Measurements from ENCODE around the gene DLGAP4.

Gene DLGAP4

GRCh38 chr20:36341331-36342020 lies 35.3 kb downstream of the DLGAP4 start (continued):
- no peak for TF ChIP-seq ZC3H10 (CRISPR knock-in tag; IDR thresholded peaks at IDR 0.05)
- TF ChIP-seq ZFP3 (CRISPR knock-in tag; IDR thresholded peaks at IDR 0.05), result no peak
- no peak for TF ChIP-seq RARB (CRISPR knock-in tag; IDR thresholded peaks at IDR 0.05)
- TF ChIP-seq TCF4 (CRISPR knock-in tag; IDR thresholded peaks at IDR 0.05; ENCODE audit: borderline replicate concordance), result no peak
- TF ChIP-seq OSR1 (CRISPR knock-in tag; IDR thresholded peaks at IDR 0.05), result no peak
- no peak for TF ChIP-seq ZNF565 (CRISPR knock-in tag; conservative IDR thresholded peaks at IDR 0.05; ENCODE audit: low read depth)

GRCh38 chr20:36342331-36343120 lies 36.4 kb downstream of the DLGAP4 start:
- no peak for TF ChIP-seq TCF4 (CRISPR knock-in tag; IDR thresholded peaks at IDR 0.05; ENCODE audit: borderline replicate concordance)
- TF ChIP-seq ZFP30 (CRISPR knock-in tag; IDR thresholded peaks at IDR 0.05), result no peak
- no peak for TF ChIP-seq POU6F1 (CRISPR knock-in tag; IDR thresholded peaks at IDR 0.05; ENCODE audit: borderline replicate concordance, low read depth)
- no peak for TF ChIP-seq TOX (CRISPR knock-in tag; IDR thresholded peaks at IDR 0.05; ENCODE audit: borderline replicate concordance)
- no peak for TF ChIP-seq SNAI2 (CRISPR knock-in tag; IDR thresholded peaks at IDR 0.05)
- no peak for TF ChIP-seq ZFP3 (CRISPR knock-in tag; IDR thresholded peaks at IDR 0.05)
- TF ChIP-seq GLIS3 (CRISPR knock-in tag; IDR thresholded peaks at IDR 0.05), result no peak
- TF ChIP-seq CSRNP3 (CRISPR knock-in tag; IDR thresholded peaks at IDR 0.05), result no peak
- TF ChIP-seq ZNF8 (CRISPR knock-in tag; IDR thresholded peaks at IDR 0.05), result no peak
- TF ChIP-seq ZNF565 (CRISPR knock-in tag; conservative IDR thresholded peaks at IDR 0.05; ENCODE audit: low read depth), result no peak
- TF ChIP-seq OSR1 (CRISPR knock-in tag; IDR thresholded peaks at IDR 0.05), result no peak
- no peak for TF ChIP-seq ZNF70 (CRISPR knock-in tag; IDR thresholded peaks at IDR 0.05)
- TF ChIP-seq TSHZ2 (CRISPR knock-in tag; IDR thresholded peaks at IDR 0.05), result no peak
- no peak for TF ChIP-seq RARB (CRISPR knock-in tag; IDR thresholded peaks at IDR 0.05)
- ATAC-seq, result no peak

GRCh38 chr20:36343641-36344040 lies 37.5 kb downstream of the DLGAP4 start:
- ATAC-seq, result no peak
- TF ChIP-seq ZNF565 (CRISPR knock-in tag; conservative IDR thresholded peaks at IDR 0.05; ENCODE audit: low read depth) (no peak), CSRNP3 (CRISPR knock-in tag; IDR thresholded peaks at IDR 0.05) (no peak), TSHZ2 (CRISPR knock-in tag; IDR thresholded peaks at IDR 0.05) (no peak), TCF4 (CRISPR knock-in tag; IDR thresholded peaks at IDR 0.05; ENCODE audit: borderline replicate concordance) (no peak), PPARA (CRISPR knock-in tag; IDR thresholded peaks at IDR 0.05; ENCODE audit: borderline replicate concordance) (no peak), BACH2 (CRISPR knock-in tag; IDR thresholded peaks at IDR 0.05; ENCODE audit: borderline replicate concordance) (no peak), OSR1 (CRISPR knock-in tag; IDR thresholded peaks at IDR 0.05) (no peak), POU6F1 (CRISPR knock-in tag; IDR thresholded peaks at IDR 0.05; ENCODE audit: borderline replicate concordance, low read depth) (no peak), ARNTL (CRISPR knock-in tag; IDR thresholded peaks at IDR 0.05; ENCODE audit: borderline replicate concordance, low read depth) (no peak), ISL1 (CRISPR knock-in tag; IDR thresholded peaks at IDR 0.05) (no peak), CREB5 (CRISPR knock-in tag; IDR thresholded peaks at IDR 0.05; ENCODE audit: low read depth) (no peak), ZFP3 (CRISPR knock-in tag; IDR thresholded peaks at IDR 0.05) (no peak), ZC3H10 (CRISPR knock-in tag; IDR thresholded peaks at IDR 0.05) (no peak), SNAI2 (CRISPR knock-in tag; IDR thresholded peaks at IDR 0.05) (no peak), CSDC2 (CRISPR knock-in tag; IDR thresholded peaks at IDR 0.05) (no peak), RARB (CRISPR knock-in tag; IDR thresholded peaks at IDR 0.05) (no peak), GLIS3 (CRISPR knock-in tag; IDR thresholded peaks at IDR 0.05) (no peak)

All from SK-N-SH treated with all-trans-retinoic acid at 6 μM for 48 hours (cell line).